HEK293T (cell line): ENCODE measurements around the gene CIB4.

Experiments
- BHLHE40 ChIP-seq: fragments of 450-650 bp; IDR thresholded peaks from 2 replicates; pipeline ENCODE4 v1.6.1; 2016; ENCODE audit warnings: mild to moderate bottlenecking, moderate library complexity, borderline replicate concordance
- FOXA1 ChIP-seq: fragments of 450-650 bp; IDR thresholded peaks from 2 replicates; pipeline ENCODE4 v1.6.1; 2016; ENCODE audit warnings: mild to moderate bottlenecking
- FOXM1 ChIP-seq: fragments of 450-650 bp; IDR thresholded peaks from 2 replicates; pipeline ENCODE4 v1.6.1; 2017; ENCODE audit warnings: mild to moderate bottlenecking, borderline replicate concordance
- NFRKB ChIP-seq: fragments of 450-650 bp; IDR thresholded peaks from 2 replicates; pipeline ENCODE4 v1.6.1; 2016; ENCODE audit warnings: mild to moderate bottlenecking, moderate library complexity
- TARDBP ChIP-seq: fragments of 450-650 bp; IDR thresholded peaks from 2 replicates; pipeline ENCODE4 v1.6.1; 2016
- ZNF384 ChIP-seq: fragments of 450-650 bp; IDR thresholded peaks from 2 replicates; pipeline ENCODE4 v1.6.1; 2016
- TF ChIP-seq, protein P1 (sequence below): fragments of 450-650 bp; IDR thresholded peaks from 2 replicates; pipeline ENCODE4 v1.6.1; 2016

DNA sequence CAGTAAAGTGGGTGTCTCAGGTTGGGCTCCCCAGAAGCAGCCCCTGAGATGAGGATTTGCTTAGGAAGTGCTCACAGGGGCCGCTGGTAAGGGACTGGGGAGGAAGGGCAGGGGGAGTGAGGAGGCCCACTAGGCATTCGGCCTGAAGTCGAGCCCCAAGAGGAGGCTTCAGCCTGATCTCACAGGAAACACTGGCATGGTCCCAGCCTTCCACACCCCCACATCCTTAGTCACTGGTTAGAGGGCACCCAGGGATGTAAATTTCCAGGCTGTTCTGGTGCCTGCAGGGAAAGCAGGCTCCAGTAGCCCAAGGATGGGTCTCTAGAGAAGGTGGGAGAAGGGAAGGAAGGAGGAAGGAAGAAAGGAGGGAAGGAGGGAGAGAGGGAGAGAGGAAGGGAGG is 29.0 kb upstream of the CIB4 start:
- no peak for TF ChIP-seq NFRKB
- no peak for TF ChIP-seq TARDBP
- no peak for TF ChIP-seq FOXA1
- no peak for TF ChIP-seq FOXM1
- no peak for TF ChIP-seq ZNF384
- TF ChIP-seq, protein P1, sequence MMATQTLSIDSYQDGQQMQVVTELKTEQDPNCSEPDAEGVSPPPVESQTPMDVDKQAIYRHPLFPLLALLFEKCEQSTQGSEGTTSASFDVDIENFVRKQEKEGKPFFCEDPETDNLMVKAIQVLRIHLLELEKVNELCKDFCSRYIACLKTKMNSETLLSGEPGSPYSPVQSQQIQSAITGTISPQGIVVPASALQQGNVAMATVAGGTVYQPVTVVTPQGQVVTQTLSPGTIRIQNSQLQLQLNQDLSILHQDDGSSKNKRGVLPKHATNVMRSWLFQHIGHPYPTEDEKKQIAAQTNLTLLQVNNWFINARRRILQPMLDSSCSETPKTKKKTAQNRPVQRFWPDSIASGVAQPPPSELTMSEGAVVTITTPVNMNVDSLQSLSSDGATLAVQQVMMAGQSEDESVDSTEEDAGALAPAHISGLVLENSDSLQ = no peak
- TF ChIP-seq BHLHE40 = no peak
